Right atrium auricular region (tissue), 2 donors: ENCODE data around the gene PIP. TPM values are rescaled to one million over a fixed set of nuclear protein-coding genes. Genes with fewer than 3 reads are reported as not detected.
"Not testable (repeated sequence)": the region's sequence is repeated elsewhere in the genome, so short reads cannot be mapped to it uniquely, and the experiment has no call there.

Experiments
- DNase-seq: peaks from one replicate; pipeline ENCODE4 v3.0.0-alpha.2; 2019; ENCODE audit warnings: low spot score
- H3K27ac ChIP-seq, 2 donors: fragments of 200-600 bp; sonication (generic); 1 replicate in 1 of 2; 2 replicates in 1 of 2; pipeline ENCODE4 v1.5.1; 2016 to 2019
- H3K27me3 ChIP-seq, 2 donors: fragments of 200-600 bp; sonication (generic); one replicate each; pipeline versions ENCODE4 v1.5.1 to v1.6.0; 2017 to 2019
- H3K36me3 ChIP-seq: fragments of 200-600 bp; sonication (generic); one replicate; pipeline ENCODE4 v1.5.1; 2016
- H3K4me1 ChIP-seq, 2 donors: fragments of 200-600 bp; sonication (generic); one replicate each; pipeline versions ENCODE4 v1.5.1 to v1.6.0; 2017 to 2019
- H3K4me3 ChIP-seq, 2 donors: fragments of 200-600 bp; sonication (generic); 1 replicate in 1 of 2; 2 replicates in 1 of 2; pipeline ENCODE4 v1.5.1; 2017 to 2019; ENCODE audit warnings: mild to moderate bottlenecking in 1 of 2, moderate library complexity in 1 of 2
- H3K9me3 ChIP-seq, 2 donors: fragments of 200-600 bp; sonication (generic); one replicate each; pipeline ENCODE4 v1.5.1; 2019
- CTCF ChIP-seq, 2 donors: fragments of 200-600 bp; sonication (generic); IDR thresholded peaks; one replicate each; pipeline ENCODE4 v1.5.1; 2019; ENCODE audit warnings: antibody characterized with exemption in 2 of 2
- total RNA-seq, 2 donors: library from RNA; depleted of rRNA; stranded (reverse); fragments of >200 nt; gene quantifications; one replicate each; pipeline ENCODE4 v1.1.0, GENCODE V29; 2016

The PIP gene
- total RNA-seq, 2 donors from 2014 or later = not detected

- Histone ChIP-seq H3K27me3 (no peaks in the 10 kb centered on the region), H3K27ac (no peak overlapping the region), H3K9me3 (peaks cover 0 to 11% of the 10 kb centered on the region in 2 donors), H3K4me3 (no peak overlapping the region), H3K36me3 (no peaks in the 10 kb centered on the region), H3K4me1 (no peaks in the 10 kb centered on the region)
- no peak for DNase-seq
- TF ChIP-seq CTCF (IDR thresholded peaks at IDR 0.05) = no peak
These were observed 14.5 kb upstream of the PIP start for GRCh38 chr7:143117395-143117794.

GRCh38 chr7:143120691-143121405 lies 11.0 kb upstream of the PIP start:
- Histone ChIP-seq H3K9me3 (peaks cover 0 to 32% of the 10 kb centered on the region in 2 donors), H3K4me3 (no peak overlapping the region), H3K4me1 (no peaks in the 10 kb centered on the region), H3K27me3 (no peaks in the 10 kb centered on the region), H3K27ac (no peak overlapping the region), H3K36me3 (no peaks in the 10 kb centered on the region)
- DNase-seq = no peak
- TF ChIP-seq CTCF (IDR thresholded peaks at IDR 0.05) = no peak

GRCh38 chr7:143123326-143123725 lies 8.6 kb upstream of the PIP start:
- not testable (repeated sequence) for H3K4me3 ChIP-seq, DNase-seq, H3K27me3 ChIP-seq, H3K36me3 ChIP-seq, H3K27ac ChIP-seq, H3K4me1 ChIP-seq
- H3K9me3 ChIP-seq = peaks cover 0 to 32% of the 10 kb centered on the region in 2 donors

- DNase-seq = no peak
- Histone ChIP-seq H3K4me1 (no peaks in the 10 kb centered on the region), H3K27me3 (no peaks in the 10 kb centered on the region), H3K36me3 (no peaks in the 10 kb centered on the region), H3K4me3 (no peak overlapping the region), H3K9me3 (peaks cover 0 to 32% of the 10 kb centered on the region in 2 donors), H3K27ac (no peak overlapping the region)
- no peak for TF ChIP-seq CTCF (IDR thresholded peaks at IDR 0.05)
These were observed 5.7 kb upstream of the PIP start for GRCh38 chr7:143126146-143126545.

GRCh38 chr7:143129051-143129450 lies 2.8 kb upstream of the PIP start:
- TF ChIP-seq CTCF (IDR thresholded peaks at IDR 0.05) = no peak
- H3K4me3 ChIP-seq = no peak overlapping the region
- no peaks in the 10 kb centered on the region for H3K36me3 ChIP-seq
- H3K27ac ChIP-seq = no peak overlapping the region
- no peak for DNase-seq
- H3K4me1 ChIP-seq = no peaks in the 10 kb centered on the region
- H3K9me3 ChIP-seq = peaks cover 0 to 16% of the 10 kb centered on the region in 2 donors
- no peaks in the 10 kb centered on the region for H3K27me3 ChIP-seq

GRCh38 chr7:143129477-143129876 lies 2.4 kb upstream of the PIP start:
- Histone ChIP-seq H3K9me3 (peaks cover 0 to 12% of the 10 kb centered on the region in 2 donors), H3K27ac (no peak overlapping the region), H3K4me3 (no peak overlapping the region), H3K4me1 (no peaks in the 10 kb centered on the region), H3K36me3 (no peaks in the 10 kb centered on the region), H3K27me3 (no peaks in the 10 kb centered on the region)
- no peak for DNase-seq
- no peak for TF ChIP-seq CTCF (IDR thresholded peaks at IDR 0.05)
